Naive thymus-derived CD4-positive, alpha-beta T cell (primary cell): ENCODE measurements around the gene MANEAL. TPM values are rescaled to one million over a fixed set of nuclear protein-coding genes. Genes with fewer than 3 reads are reported as not detected.

Source experiments
- ATAC-seq: fragments of 150-1000 bp; cut with Tn5 transposase; 2 replicates; pipeline ENCODE4 v1.10.0; 2021; ENCODE audit warnings: mild to moderate bottlenecking, moderate library complexity
- CTCF ChIA-PET: fragments of 350-600 bp; sonication (Branson Sonifier 250); formaldehyde crosslinking; loops from one replicate; lab custom pipeline; 2021; ENCODE audit warnings: antibody characterized with exemption; lab: Charles Lee
- POLR2A ChIA-PET: fragments of 350-600 bp; sonication (Branson Sonifier 250); formaldehyde crosslinking; loops from one replicate; lab custom pipeline; 2021; ENCODE audit warnings: antibody characterized with exemption, inconsistent platforms; lab: Charles Lee
- DNase-seq, 9 donors: peaks; one replicate each; pipeline versions ENCODE4 v3.0.0 to v3.0.0-alpha.2; 2020 to 2022; ENCODE audit warnings: mixed read lengths in 1 of 9
- H3K27ac ChIP-seq: one replicate; pipeline ENCODE4 v1.7.0; 2013; ENCODE audit warnings: mild to moderate bottlenecking, low read depth, low read length, moderate library complexity
- H3K27me3 ChIP-seq, 2 donors: one replicate each; pipeline ENCODE4 v1.7.0; 2013; ENCODE audit warnings: low read length in 2 of 2, mild to moderate bottlenecking in 2 of 2, moderate library complexity in 2 of 2; ENCODE audit not compliant: control insufficient read depth in 2 of 2, insufficient read depth in 2 of 2
- H3K36me3 ChIP-seq, 3 experiments: 1 replicate in 2 of 3; 2 replicates in 1 of 3; pipeline ENCODE4 v1.7.0; 2013; ENCODE audit warnings: low read length in 3 of 3, mild to moderate bottlenecking in 3 of 3, moderate library complexity in 1 of 3; ENCODE audit not compliant: insufficient read depth in 3 of 3, control insufficient read depth in 2 of 3
- H3K4me1 ChIP-seq, 2 donors: one replicate each; pipeline ENCODE4 v1.7.0; 2013; ENCODE audit warnings: low read length in 2 of 2, mild to moderate bottlenecking in 2 of 2, moderate library complexity in 1 of 2; ENCODE audit not compliant: control insufficient read depth in 2 of 2, insufficient read depth in 2 of 2
- H3K4me3 ChIP-seq: 2 replicates; pipeline ENCODE4 v1.7.0; 2013; ENCODE audit warnings: mild to moderate bottlenecking, low read length
- H3K9me3 ChIP-seq, 3 experiments: 1 replicate in 2 of 3; 2 replicates in 1 of 3; pipeline ENCODE4 v1.7.0; 2013; ENCODE audit warnings: low read length in 3 of 3; ENCODE audit not compliant: control insufficient read depth in 2 of 3
- H3K27ac Mint-ChIP-seq, 9 donors: one replicate each; pipeline ENCODE4 v1.8.0; 2020 to 2022; ENCODE audit warnings: mixed read lengths in 9 of 9, mild to moderate bottlenecking in 8 of 9, moderate library complexity in 5 of 9, inconsistent platforms in 2 of 9
- H3K27me3 Mint-ChIP-seq, 5 donors: one replicate each; pipeline ENCODE4 v1.8.0; 2021 to 2022; ENCODE audit warnings: mixed read lengths in 5 of 5, mild to moderate bottlenecking in 1 of 5
- H3K36me3 Mint-ChIP-seq, 5 donors: one replicate each; pipeline ENCODE4 v1.8.0; 2020 to 2022; ENCODE audit warnings: mixed read lengths in 5 of 5, mild to moderate bottlenecking in 3 of 5, inconsistent platforms in 1 of 5
- H3K4me1 Mint-ChIP-seq, 7 donors: one replicate each; pipeline ENCODE4 v1.8.0; 2020 to 2022; ENCODE audit warnings: mixed read lengths in 7 of 7, mild to moderate bottlenecking in 3 of 7, inconsistent platforms in 1 of 7
- H3K4me3 Mint-ChIP-seq, 10 donors: one replicate each; pipeline ENCODE4 v1.8.0; 2020 to 2022; ENCODE audit warnings: mild to moderate bottlenecking in 10 of 10, mixed read lengths in 10 of 10, moderate library complexity in 6 of 10, inconsistent platforms in 2 of 10
- H3K9me3 Mint-ChIP-seq, 11 donors: one replicate each; pipeline ENCODE4 v1.8.0; 2020 to 2022; ENCODE audit warnings: mixed read lengths in 11 of 11, mild to moderate bottlenecking in 4 of 11, inconsistent platforms in 1 of 11, moderate library complexity in 1 of 11
- intact Hi-C, 2 donors: fragments of 100-400 bp; cut with micrococcal nuclease; formaldehyde crosslinking; loops; one replicate each; pipeline ENCODE4 v1.15.1; 2023
- polyA plus RNA-seq, 2 donors: library from polyadenylated mRNA; unstranded; fragments of 300-500 nt; fragmentation: Illumina TruSeq; gene quantifications; one replicate each; pipeline ENCODE4 v1.2.3, GENCODE V29; 2021
- total RNA-seq, 6 experiments: library from RNA in 5 of 6; stranded (reverse) in 5 of 6; gene quantifications; 1 replicate in 5 of 6; 2 replicates in 1 of 6; pipeline ENCODE4 v1.2.3 and lab custom pipeline; 2021 to 2026

MANEAL gene, protein sequence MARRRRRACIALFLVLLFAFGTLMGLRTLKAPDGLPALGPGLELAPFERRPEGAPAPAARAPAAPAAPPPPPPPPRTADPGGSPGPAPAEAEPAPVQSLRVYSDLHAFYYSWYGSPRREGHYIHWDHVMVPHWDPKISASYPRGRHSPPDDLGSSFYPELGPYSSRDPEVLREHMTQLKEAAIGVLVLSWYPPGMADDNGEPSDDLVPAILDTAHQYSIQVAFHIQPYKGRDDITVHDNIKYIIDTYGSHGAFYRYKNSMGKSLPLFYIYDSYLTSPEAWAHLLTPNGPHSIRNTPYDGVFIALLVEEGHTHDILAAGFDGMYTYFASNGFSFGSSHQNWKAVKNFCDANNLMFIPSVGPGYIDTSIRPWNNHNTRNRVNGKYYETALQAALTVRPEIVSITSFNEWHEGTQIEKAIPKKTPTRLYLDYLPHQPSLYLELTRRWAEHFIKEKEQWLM
- total RNA-seq, result 1 to 10 TPM in 4 of 5 experiments, under 1 TPM in 1; 0.66 to 2.1 (median 1.1) TPM
- polyA plus RNA-seq, result 1 to 10 TPM in 1 of 2 donors, under 1 TPM in 1; 0.48 to 1.6 TPM
- total RNA-seq (lab: John Stamatoyannopoulos, UW), result not detected

DNA sequence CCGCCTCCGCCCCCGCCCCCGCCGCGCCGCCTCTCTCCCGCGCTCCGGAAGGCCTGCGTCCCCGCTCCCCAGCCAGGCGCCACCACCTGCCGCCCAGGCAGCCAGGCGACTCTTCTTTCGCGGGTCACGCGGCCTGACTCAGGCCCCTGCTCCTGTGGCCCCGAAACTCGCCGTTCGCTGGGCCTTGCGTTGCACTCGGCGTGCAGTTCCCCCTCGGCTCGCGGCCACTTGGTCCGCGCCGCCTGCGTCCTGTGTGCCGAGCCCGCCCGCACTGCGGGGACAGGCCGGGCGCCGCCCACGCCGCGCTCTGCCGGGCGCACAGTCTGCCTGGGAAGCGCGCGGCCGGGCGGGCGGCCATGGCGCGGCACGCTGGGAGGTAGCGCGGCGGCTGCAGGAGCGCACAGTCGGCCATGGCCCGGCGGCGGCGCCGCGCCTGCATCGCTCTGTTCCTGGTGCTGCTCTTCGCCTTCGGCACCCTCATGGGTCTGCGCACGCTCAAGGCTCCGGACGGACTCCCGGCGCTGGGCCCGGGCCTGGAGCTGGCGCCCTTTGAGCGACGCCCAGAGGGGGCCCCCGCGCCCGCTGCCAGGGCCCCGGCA lies at the start of gene MANEAL:
Gene MANEAL (plus strand): TSS at position 75 of the 599 bp plus-strand sequence. CDS start 336 bp downstream, at position 411.
- intact Hi-C loops, result loop anchor here (2.0 kb wide), 2 partner anchors 15 to 29 kb away; partner anchors contain the start of genes EPHA10 (in 1 of the 2) and YRDC (in 1 of the 2)
- ATAC-seq (peak; percentile 81), DNase-seq (peak in 5 of 9 donors; percentile 4 to 57 (median 24))
- Mint-ChIP-seq H3K4me1 (peaks cover 8 to 25% (median 14%) of the 10 kb centered on the region in 7 donors), H3K27ac (no peak within 1 kb of the TSS), H3K27me3 (peaks cover 33 to 43% (median 38%) of the 10 kb centered on the region in 5 donors), H3K9me3 (no peaks in the 10 kb centered on the region), H3K4me3 (peak within 1 kb of the TSS; percentile 35 to 82 (median 75)), H3K36me3 (peaks cover 0 to 5% (median 1%) of the 10 kb centered on the region in 5 donors)
- Histone ChIP-seq H3K27ac (no peak within 1 kb of the TSS), H3K36me3 (peaks cover 0 to under 1% (median 0%) of the 10 kb centered on the region in 3 experiments), H3K9me3 (no peaks in the 10 kb centered on the region), H3K27me3 (peaks cover 0 to 8% of the 10 kb centered on the region in 2 donors), H3K4me1 (peaks cover 3 to 8% of the 10 kb centered on the region in 2 donors), H3K4me3 (no peak within 1 kb of the TSS)
- ChIA-PET CTCF (no interaction called here), POLR2A (interaction anchor here (1.3 kb wide), 1 partner anchor 14 kb away, joined by 5 read pairs; the partner anchor contains the start of genes C1orf122 and YRDC)

DNA sequence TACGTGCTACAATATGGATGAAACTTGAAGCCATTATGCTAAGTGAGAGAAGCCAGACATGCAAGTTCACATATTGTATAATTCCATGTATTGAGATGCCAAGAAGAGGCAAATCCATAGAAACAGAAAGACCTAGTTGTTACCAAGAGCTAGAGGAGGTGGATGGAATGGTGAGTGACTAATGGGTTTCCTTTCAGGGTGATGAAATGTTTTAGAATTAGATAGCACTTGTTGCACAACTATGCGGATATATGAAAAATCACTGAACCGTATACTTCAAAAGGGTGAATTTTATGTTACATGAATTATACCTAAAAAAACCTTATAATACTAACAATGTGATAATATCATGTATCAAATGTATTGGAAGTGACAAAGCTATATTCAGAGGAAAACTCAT lies 46.8 kb upstream of the MANEAL start:
- CTCF ChIA-PET, result interaction anchor here (0.6 kb wide), 1 partner anchor 346 kb away, joined by 4 read pairs; no protein-coding TSS in a partner anchor
- Histone ChIP-seq H3K9me3 (no peaks in the 10 kb centered on the region), H3K36me3 (no peaks in the 10 kb centered on the region), H3K27ac (no peak overlapping the region), H3K4me3 (no peak overlapping the region), H3K27me3 (peaks cover 0 to 3% of the 10 kb centered on the region in 2 donors), H3K4me1 (no peaks in the 10 kb centered on the region)
- peaks cover 2 to 12% (median 5%) of the 10 kb centered on the region in 11 donors for H3K9me3 Mint-ChIP-seq
- no peak overlapping the region for H3K27ac Mint-ChIP-seq
- peaks cover 0 to 4% (median 0%) of the 10 kb centered on the region in 5 donors for H3K36me3 Mint-ChIP-seq
- peaks cover 29 to 72% (median 53%) of the 10 kb centered on the region in 5 donors for H3K27me3 Mint-ChIP-seq
- DNase-seq, result no peak
- POLR2A ChIA-PET, result no interaction called here
- ATAC-seq, result no peak
- H3K4me3 Mint-ChIP-seq, result no peak overlapping the region
- H3K4me1 Mint-ChIP-seq, result peaks cover 0 to 6% (median 2%) of the 10 kb centered on the region in 7 donors
- intact Hi-C loops, result no loop called here

DNA sequence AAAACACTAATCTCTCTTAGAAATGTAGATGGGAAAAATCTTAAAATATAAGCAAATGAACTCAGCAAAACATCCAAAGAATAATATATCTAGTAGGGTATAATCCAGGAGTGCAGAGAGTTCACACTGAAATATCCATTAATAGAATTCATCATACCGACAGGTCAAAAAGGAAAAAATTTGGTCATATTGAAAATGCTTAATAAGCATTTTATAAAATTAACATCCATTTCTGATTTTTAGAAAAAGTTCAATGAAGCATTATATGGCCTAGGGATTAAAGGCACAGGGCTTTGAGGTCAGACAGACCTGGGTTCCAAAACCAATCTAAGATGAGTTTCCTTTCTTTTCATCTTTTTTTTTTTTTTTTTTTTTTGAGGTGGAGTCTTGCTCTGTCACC lies 45.1 kb upstream of the MANEAL start:
- H3K36me3 Mint-ChIP-seq, result peaks cover 0 to 4% (median 2%) of the 10 kb centered on the region in 5 donors
- CTCF ChIA-PET, result no interaction called here

DNA sequence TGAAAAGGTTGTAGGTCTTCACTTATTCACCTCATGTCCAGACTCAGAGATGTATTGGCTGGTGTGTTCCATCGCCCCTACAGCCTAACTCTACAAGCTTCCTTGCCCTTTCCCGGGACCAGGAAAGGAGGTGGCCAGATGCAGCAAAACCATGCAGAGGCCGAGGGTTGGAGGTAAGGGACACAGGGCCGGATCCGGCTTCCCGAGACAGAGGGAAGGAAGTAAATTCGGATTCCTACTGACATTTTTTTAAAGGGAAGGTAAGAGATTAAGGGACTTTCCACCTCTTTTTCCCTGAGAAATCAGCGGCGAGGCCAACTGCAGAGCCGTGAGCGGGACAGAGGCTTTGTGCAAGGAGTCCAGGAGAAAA lies 41.4 kb upstream of the MANEAL start:
- DNase-seq, result no peak
- no peak for ATAC-seq
- Histone ChIP-seq H3K36me3 (no peaks in the 10 kb centered on the region), H3K4me1 (no peaks in the 10 kb centered on the region), H3K27me3 (peaks cover 0 to 3% of the 10 kb centered on the region in 2 donors), H3K27ac (no peak overlapping the region), H3K9me3 (no peaks in the 10 kb centered on the region), H3K4me3 (no peak overlapping the region)
- Mint-ChIP-seq H3K4me3 (peak overlapping the region; percentile 53 to 78 (median 74)), H3K27ac (no peak overlapping the region), H3K36me3 (peaks cover 0 to 2% (median 0%) of the 10 kb centered on the region in 5 donors), H3K4me1 (peaks cover 6 to 12% (median 8%) of the 10 kb centered on the region in 7 donors), H3K9me3 (no peaks in the 10 kb centered on the region), H3K27me3 (peaks cover 34 to 69% (median 58%) of the 10 kb centered on the region in 5 donors)
- ChIA-PET CTCF (no interaction called here), POLR2A (no interaction called here)
- intact Hi-C loops, result no loop called here

More for the DNA sequence above, 45.1 kb upstream of the MANEAL start:
- DNase-seq, result no peak
- POLR2A ChIA-PET, result no interaction called here
- Histone ChIP-seq H3K27me3 (peaks cover 0 to 3% of the 10 kb centered on the region in 2 donors), H3K4me1 (no peaks in the 10 kb centered on the region), H3K36me3 (no peaks in the 10 kb centered on the region), H3K27ac (no peak overlapping the region), H3K4me3 (no peak overlapping the region), H3K9me3 (no peaks in the 10 kb centered on the region)
- Mint-ChIP-seq H3K4me1 (peaks cover 5 to 12% (median 8%) of the 10 kb centered on the region in 7 donors), H3K27me3 (peaks cover 27 to 78% (median 49%) of the 10 kb centered on the region in 5 donors), H3K27ac (no peak overlapping the region), H3K4me3 (no peak overlapping the region), H3K9me3 (peaks cover 0 to 12% (median 5%) of the 10 kb centered on the region in 11 donors)
- ATAC-seq, result no peak
- intact Hi-C loops, result no loop called here

DNA sequence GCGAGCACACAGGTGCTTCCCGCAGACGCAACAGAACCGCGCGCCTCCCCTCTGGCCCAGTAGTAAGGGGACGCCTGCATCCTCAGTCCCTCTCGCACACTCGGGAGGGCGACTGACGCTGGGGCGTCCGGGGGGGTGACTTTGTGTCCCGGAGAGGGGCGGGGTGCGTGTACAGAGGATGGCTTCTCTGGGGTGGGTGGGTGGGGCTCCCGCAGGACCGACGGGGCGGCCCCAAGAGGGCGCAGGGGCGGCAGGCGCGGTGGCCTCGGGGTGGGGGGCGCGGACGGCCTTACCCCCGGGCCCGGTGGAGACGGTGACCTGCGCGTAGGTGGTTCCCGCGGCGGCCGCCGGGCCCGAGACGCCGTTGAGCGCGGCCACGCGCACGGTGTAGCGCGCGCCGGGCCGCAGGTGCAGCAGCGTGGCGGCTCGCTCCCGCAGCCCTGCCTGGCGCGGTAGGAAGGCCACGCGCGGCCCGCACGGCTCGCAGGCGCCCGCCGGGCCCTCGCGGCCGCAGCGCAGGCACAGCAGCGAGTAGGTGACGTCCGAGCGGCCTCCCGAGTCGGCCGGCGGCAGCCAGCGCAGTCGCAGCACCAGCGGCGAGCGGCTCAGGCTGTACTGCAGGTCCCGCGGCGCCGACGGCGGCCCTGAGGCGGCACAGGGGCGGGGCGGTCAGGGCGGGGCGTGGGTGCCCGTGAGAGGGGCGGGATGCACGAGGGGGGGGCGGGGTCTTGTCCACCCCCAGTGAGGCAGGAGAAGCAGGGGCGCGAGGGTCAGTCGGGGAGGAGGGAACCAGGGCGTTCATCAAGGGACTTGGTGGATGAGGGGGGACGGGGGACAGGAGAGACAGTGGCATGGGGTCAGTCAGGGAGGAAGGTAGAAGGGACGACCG lies 40.8 kb upstream of the MANEAL start:
- no peak overlapping the region for H3K4me3 ChIP-seq
- Mint-ChIP-seq H3K4me3 (peak overlapping the region; percentile 55 to 87 (median 74)), H3K9me3 (no peaks in the 10 kb centered on the region), H3K36me3 (peaks cover 0 to 2% (median 0%) of the 10 kb centered on the region in 5 donors), H3K4me1 (peaks cover 6 to 12% (median 8%) of the 10 kb centered on the region in 7 donors), H3K27me3 (peaks cover 28 to 63% (median 52%) of the 10 kb centered on the region in 5 donors), H3K27ac (no peak overlapping the region)
- H3K4me1 ChIP-seq, result no peaks in the 10 kb centered on the region
- H3K36me3 ChIP-seq, result no peaks in the 10 kb centered on the region
- ChIA-PET POLR2A (no interaction called here), CTCF (no interaction called here)
- H3K27me3 ChIP-seq, result peaks cover 0 to 3% of the 10 kb centered on the region in 2 donors
- ATAC-seq (peak; percentile 49), DNase-seq (peak in 1 of 9 donors; percentile 44)
- no peak overlapping the region for H3K27ac ChIP-seq
- intact Hi-C loops, result no loop called here
- no peaks in the 10 kb centered on the region for H3K9me3 ChIP-seq
